Neural cell (in vitro differentiated cells): Measurements from ENCODE around the gene IRF7. TPM values are rescaled to one million over a fixed set of nuclear protein-coding genes. Genes with fewer than 3 reads are reported as not detected.

Experiments used
- H2AFZ ChIP-seq: fragments of 200-600, 300-800 bp; sonication (generic), shearing (Covaris generic); 2 replicates; pipeline ENCODE4 v1.6.0; 2014; ENCODE audit warnings: low read depth, mild to moderate bottlenecking, antibody characterized with exemption, low read length, moderate library complexity
- H3F3A ChIP-seq: fragments of 200-600 bp; shearing (Covaris generic); 2 replicates; pipeline ENCODE4 v1.6.1; 2016; ENCODE audit warnings: mild to moderate bottlenecking, moderate library complexity, mixed read lengths, antibody characterized with exemption, low read length; ENCODE audit not compliant: insufficient read depth, poor library complexity, severe bottlenecking
- H3K27ac ChIP-seq: fragments of 200-600, 300-800 bp; sonication (generic), shearing (Covaris generic); 2 replicates; pipeline ENCODE4 v1.5.1; 2014; ENCODE audit warnings: mild to moderate bottlenecking, low read length, moderate library complexity
- H3K27me3 ChIP-seq: fragments of 300-800, 200-600 bp; sonication (generic), shearing (Covaris generic); 2 replicates; pipeline ENCODE4 v1.6.0; 2014; ENCODE audit warnings: mild to moderate bottlenecking, low read depth, low read length, moderate library complexity; ENCODE audit not compliant: insufficient read depth
- H3K36me3 ChIP-seq: fragments of 300-800, 200-600 bp; sonication (generic), shearing (Covaris generic); 2 replicates; pipeline ENCODE4 v1.5.1; 2014; ENCODE audit warnings: mild to moderate bottlenecking, antibody characterized with exemption, low read length, moderate library complexity; ENCODE audit not compliant: insufficient read depth
- H3K4me2 ChIP-seq: fragments of 300-800, 200-600 bp; sonication (generic), shearing (Covaris generic); 2 replicates; pipeline ENCODE4 v1.6.0; 2014; ENCODE audit warnings: mild to moderate bottlenecking, low read length
- H3K4me3 ChIP-seq: fragments of 300-800, 200-600 bp; sonication (generic), shearing (Covaris generic); 2 replicates; pipeline ENCODE4 v1.5.1; 2014; ENCODE audit warnings: mild to moderate bottlenecking, low read length, moderate library complexity
- H3K79me2 ChIP-seq: fragments of 200-600 bp; shearing (Covaris generic); replicated peaks from 2 replicates; pipeline ENCODE4 v1.6.0; 2014; ENCODE audit warnings: mild to moderate bottlenecking, low read length, moderate library complexity; ENCODE audit not compliant: insufficient read depth
- H3K9ac ChIP-seq: fragments of 300-800, 200-600 bp; sonication (generic), shearing (Covaris generic); 2 replicates; pipeline ENCODE4 v1.6.1; 2016; ENCODE audit warnings: mild to moderate bottlenecking, low read length, mixed read lengths
- H3K9me2 ChIP-seq: fragments of 200-600 bp; shearing (Covaris generic); 2 replicates; pipeline ENCODE4 v1.6.1; 2016; ENCODE audit warnings: mild to moderate bottlenecking, low read length, mixed read lengths; ENCODE audit not compliant: insufficient read depth
- H3K9me3 ChIP-seq: fragments of 200-600, 300-800 bp; sonication (generic), shearing (Covaris generic); 2 replicates; pipeline ENCODE4 v1.6.1; 2016; ENCODE audit warnings: mild to moderate bottlenecking, mixed run types, low read length, moderate library complexity, mixed read lengths
- H4K20me1 ChIP-seq: fragments of 200-600 bp; shearing (Covaris generic); 2 replicates; pipeline ENCODE4 v1.6.1; 2016; ENCODE audit warnings: mild to moderate bottlenecking, mixed run types; ENCODE audit not compliant: insufficient read depth
- EP300 ChIP-seq: fragments of 450-650 bp; conservative IDR thresholded peaks from 2 replicates; pipeline ENCODE4 v1.6.1; 2014; ENCODE audit warnings: antibody characterized with exemption, mild to moderate bottlenecking, moderate library complexity; ENCODE audit not compliant: poor library complexity, severe bottlenecking
- EZH2 ChIP-seq: fragments of 200-600, 300-800 bp; shearing (Covaris generic), sonication (generic); IDR thresholded peaks from 2 replicates; pipeline ENCODE4 v1.6.1; 2014; ENCODE audit warnings: antibody characterized with exemption, low read length, borderline replicate concordance, mild to moderate bottlenecking; ENCODE audit not compliant: insufficient read depth, poor library complexity, severe bottlenecking
- MXI1 ChIP-seq: fragments of 450-650 bp; conservative IDR thresholded peaks from 2 replicates; pipeline ENCODE4 v1.6.1; 2014; ENCODE audit warnings: antibody characterized with exemption, mild to moderate bottlenecking; ENCODE audit not compliant: poor library complexity, severe bottlenecking
- POLR2AphosphoS5 ChIP-seq: IDR thresholded peaks from 2 replicates; pipeline ENCODE4 v1.6.1; 2012
- RAD21 ChIP-seq: fragments of 450-650 bp; conservative IDR thresholded peaks from 2 replicates; pipeline ENCODE4 v1.6.1; 2014; ENCODE audit warnings: antibody characterized with exemption, mild to moderate bottlenecking, moderate library complexity
- SMC3 ChIP-seq: fragments of 450-650 bp; conservative IDR thresholded peaks from 2 replicates; pipeline ENCODE4 v1.6.1; 2014; ENCODE audit warnings: antibody characterized with exemption, mild to moderate bottlenecking, moderate library complexity; ENCODE audit not compliant: poor library complexity
- TAF1 ChIP-seq: IDR thresholded peaks from 2 replicates; pipeline ENCODE4 v1.6.1; 2012; ENCODE audit warnings: low read depth
- polyA plus RNA-seq: library from polyadenylated mRNA; depleted of rRNA; stranded (reverse); fragments of >200 nt; gene quantifications from 2 replicates; pipeline ENCODE4 v1.2.3, GENCODE V29; 2014
- TF ChIP-seq, protein P1 (sequence below): fragments of 450-650 bp; IDR thresholded peaks from 2 replicates; pipeline ENCODE4 v1.5.1; 2014; ENCODE audit warnings: antibody characterized with exemption, mild to moderate bottlenecking, moderate library complexity; ENCODE audit not compliant: poor library complexity, severe bottlenecking
- TF ChIP-seq, protein P2 (sequence below): IDR thresholded peaks from 2 replicates; pipeline ENCODE4 v1.6.1; 2012; ENCODE audit warnings: borderline replicate concordance

IRF7 gene
- polyA plus RNA-seq, 1 donor from 2014 or later, result 1.1 TPM

DNA sequence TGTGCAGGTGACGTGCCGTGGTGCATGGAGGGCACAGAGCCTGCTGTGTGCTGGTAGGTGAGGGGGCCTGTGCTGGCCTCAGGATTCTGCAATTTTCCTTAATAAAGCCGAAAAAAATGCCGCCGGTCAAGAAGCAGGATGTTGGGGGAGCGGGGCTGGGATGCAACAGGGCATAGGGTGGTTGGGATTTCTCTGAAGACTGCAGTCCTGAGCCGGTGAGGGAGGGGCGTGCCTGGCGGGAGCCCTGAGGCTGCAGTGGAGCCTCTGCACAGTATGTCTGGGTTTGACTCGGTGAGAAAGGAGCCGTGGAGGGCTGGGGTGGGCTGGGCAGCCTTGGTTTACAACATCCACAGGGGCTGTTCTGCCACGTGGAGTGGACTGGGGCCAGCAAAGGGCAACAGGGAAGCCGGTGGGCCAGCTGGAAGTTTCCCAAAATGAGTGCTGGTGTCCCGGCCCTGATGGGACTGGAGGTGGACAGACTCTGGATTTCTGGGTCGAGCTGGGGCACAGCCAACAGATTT is 7.7 kb upstream of the IRF7 start:
- Histone ChIP-seq H3K9me2 (no peaks in the 10 kb centered on the region), H2AFZ (no peak overlapping the region), H3K27me3 (no peaks in the 10 kb centered on the region), H3F3A (no peaks in the 10 kb centered on the region), H3K4me2 (no peak overlapping the region), H3K9ac (no peak overlapping the region), H3K36me3 (no peaks in the 10 kb centered on the region), H3K9me3 (no peaks in the 10 kb centered on the region), H3K79me2 (no peaks in the 10 kb centered on the region), H3K27ac (no peak overlapping the region), H4K20me1 (no peaks in the 10 kb centered on the region), H3K4me3 (no peak overlapping the region)
- no peak for TF ChIP-seq POLR2AphosphoS5
- TF ChIP-seq, protein P1, sequence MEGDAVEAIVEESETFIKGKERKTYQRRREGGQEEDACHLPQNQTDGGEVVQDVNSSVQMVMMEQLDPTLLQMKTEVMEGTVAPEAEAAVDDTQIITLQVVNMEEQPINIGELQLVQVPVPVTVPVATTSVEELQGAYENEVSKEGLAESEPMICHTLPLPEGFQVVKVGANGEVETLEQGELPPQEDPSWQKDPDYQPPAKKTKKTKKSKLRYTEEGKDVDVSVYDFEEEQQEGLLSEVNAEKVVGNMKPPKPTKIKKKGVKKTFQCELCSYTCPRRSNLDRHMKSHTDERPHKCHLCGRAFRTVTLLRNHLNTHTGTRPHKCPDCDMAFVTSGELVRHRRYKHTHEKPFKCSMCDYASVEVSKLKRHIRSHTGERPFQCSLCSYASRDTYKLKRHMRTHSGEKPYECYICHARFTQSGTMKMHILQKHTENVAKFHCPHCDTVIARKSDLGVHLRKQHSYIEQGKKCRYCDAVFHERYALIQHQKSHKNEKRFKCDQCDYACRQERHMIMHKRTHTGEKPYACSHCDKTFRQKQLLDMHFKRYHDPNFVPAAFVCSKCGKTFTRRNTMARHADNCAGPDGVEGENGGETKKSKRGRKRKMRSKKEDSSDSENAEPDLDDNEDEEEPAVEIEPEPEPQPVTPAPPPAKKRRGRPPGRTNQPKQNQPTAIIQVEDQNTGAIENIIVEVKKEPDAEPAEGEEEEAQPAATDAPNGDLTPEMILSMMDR, result no peak
- TF ChIP-seq EP300, result no peak
- TF ChIP-seq, protein P2, sequence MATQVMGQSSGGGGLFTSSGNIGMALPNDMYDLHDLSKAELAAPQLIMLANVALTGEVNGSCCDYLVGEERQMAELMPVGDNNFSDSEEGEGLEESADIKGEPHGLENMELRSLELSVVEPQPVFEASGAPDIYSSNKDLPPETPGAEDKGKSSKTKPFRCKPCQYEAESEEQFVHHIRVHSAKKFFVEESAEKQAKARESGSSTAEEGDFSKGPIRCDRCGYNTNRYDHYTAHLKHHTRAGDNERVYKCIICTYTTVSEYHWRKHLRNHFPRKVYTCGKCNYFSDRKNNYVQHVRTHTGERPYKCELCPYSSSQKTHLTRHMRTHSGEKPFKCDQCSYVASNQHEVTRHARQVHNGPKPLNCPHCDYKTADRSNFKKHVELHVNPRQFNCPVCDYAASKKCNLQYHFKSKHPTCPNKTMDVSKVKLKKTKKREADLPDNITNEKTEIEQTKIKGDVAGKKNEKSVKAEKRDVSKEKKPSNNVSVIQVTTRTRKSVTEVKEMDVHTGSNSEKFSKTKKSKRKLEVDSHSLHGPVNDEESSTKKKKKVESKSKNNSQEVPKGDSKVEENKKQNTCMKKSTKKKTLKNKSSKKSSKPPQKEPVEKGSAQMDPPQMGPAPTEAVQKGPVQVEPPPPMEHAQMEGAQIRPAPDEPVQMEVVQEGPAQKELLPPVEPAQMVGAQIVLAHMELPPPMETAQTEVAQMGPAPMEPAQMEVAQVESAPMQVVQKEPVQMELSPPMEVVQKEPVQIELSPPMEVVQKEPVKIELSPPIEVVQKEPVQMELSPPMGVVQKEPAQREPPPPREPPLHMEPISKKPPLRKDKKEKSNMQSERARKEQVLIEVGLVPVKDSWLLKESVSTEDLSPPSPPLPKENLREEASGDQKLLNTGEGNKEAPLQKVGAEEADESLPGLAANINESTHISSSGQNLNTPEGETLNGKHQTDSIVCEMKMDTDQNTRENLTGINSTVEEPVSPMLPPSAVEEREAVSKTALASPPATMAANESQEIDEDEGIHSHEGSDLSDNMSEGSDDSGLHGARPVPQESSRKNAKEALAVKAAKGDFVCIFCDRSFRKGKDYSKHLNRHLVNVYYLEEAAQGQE, result no peak
- TF ChIP-seq MXI1, result no peak
- TF ChIP-seq EZH2, result no peak
- TF ChIP-seq RAD21, result no peak
- no peak for TF ChIP-seq TAF1
- no peak for TF ChIP-seq SMC3

DNA sequence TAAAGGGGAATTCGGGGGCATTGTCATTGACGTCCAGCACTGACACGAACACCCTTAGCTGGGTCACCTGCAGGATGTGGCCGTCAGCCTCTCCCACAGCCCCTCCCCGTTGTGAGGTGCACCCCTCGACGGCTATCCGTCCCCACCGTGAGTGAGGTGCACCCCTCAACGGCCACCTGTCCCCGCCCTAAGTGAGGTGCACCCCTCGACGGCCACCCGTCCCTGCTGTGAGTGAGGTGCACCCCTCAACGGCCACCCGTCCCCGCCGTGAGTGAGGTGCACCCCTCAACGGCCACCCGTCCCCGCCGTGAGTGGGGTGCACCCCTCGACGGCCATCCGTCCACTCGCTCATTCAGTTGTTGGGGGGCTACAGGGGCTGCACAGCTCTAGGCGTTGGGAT is 6.1 kb upstream of the IRF7 start:
- Histone ChIP-seq H3K27me3 (no peaks in the 10 kb centered on the region), H4K20me1 (no peaks in the 10 kb centered on the region), H3K4me3 (no peak overlapping the region), H3F3A (no peaks in the 10 kb centered on the region), H3K79me2 (no peaks in the 10 kb centered on the region), H3K27ac (no peak overlapping the region), H3K9me2 (no peaks in the 10 kb centered on the region), H3K9ac (no peak overlapping the region), H3K36me3 (no peaks in the 10 kb centered on the region), H2AFZ (no peak overlapping the region), H3K9me3 (no peaks in the 10 kb centered on the region), H3K4me2 (no peak overlapping the region)
- TF ChIP-seq MXI1 (no peak), EP300 (no peak), SMC3 (no peak), TAF1 (no peak), POLR2AphosphoS5 (no peak), EZH2 (no peak), RAD21 (no peak)
- TF ChIP-seq, protein P1, result no peak
- TF ChIP-seq, protein P2, result no peak
